ENCODE data around the gene MTA3. TPM values are rescaled to one million over a fixed set of nuclear protein-coding genes. Genes with fewer than 3 reads are reported as not detected.

MTA3 gene
- total RNA-seq, 1 donor from 2014 or later = 39.2 TPM

- DNase-seq (ENCODE audit: low spot score) = no peak
Measured at GRCh38 chr2:42762823-42763804, 194.7 kb downstream of the MTA3 start.

DNA sequence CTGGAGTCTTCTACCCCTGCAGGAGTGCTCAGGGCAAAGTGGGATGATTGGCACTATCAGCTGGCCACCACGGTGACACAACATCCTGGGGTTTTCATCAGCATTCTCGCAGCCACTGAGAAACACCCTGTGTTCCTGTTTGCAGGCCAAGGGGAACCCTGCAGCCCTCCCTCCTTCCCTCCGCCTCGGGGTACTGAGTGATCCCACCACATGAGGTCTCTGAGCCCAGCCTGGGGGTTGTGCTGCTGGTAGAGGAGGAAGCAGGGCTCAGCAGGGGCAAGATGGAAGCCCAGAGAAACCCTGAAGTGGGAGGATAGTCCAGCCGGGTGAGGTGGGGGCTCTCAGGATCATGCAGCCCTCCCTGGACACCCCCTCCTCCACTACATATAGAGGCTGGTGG is 195.7 kb downstream of the MTA3 start, which contains the start of gene OXER1:
Gene OXER1 (minus strand): TSS at position 40 of the 400 bp plus-strand sequence. CDS start 73 bp downstream, outside the sequence.
- DNase-seq (ENCODE audit: low spot score) = no peak

DNA sequence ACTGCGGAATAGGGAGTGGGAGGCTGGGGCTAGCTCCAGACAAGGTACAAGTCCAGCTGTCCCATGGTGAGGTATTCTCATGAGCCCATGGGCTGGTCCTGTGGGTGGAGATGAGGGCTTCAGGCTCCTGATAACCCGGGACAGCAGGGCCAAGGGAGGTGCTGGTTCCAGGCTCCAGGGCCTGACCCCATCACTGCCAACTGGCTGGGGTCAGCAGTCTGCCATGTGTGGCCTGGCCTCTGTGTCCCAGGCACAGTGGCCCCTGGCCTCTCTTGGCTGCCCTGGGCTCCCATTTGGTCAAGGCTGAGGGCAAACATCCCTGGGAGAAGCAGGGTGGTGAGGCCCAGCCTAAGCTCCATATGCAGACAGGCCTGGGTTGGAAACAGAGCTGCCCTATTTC is 196.5 kb downstream of the MTA3 start:
- no peak for DNase-seq (ENCODE audit: low spot score)

- DNase-seq (ENCODE audit: low spot score) = no peak
Measured at GRCh38 chr2:42765686-42766085, 197.3 kb downstream of the MTA3 start.

- no peak for DNase-seq (ENCODE audit: low spot score)
Measured at GRCh38 chr2:42767080-42767898, 198.9 kb downstream of the MTA3 start.

DNA sequence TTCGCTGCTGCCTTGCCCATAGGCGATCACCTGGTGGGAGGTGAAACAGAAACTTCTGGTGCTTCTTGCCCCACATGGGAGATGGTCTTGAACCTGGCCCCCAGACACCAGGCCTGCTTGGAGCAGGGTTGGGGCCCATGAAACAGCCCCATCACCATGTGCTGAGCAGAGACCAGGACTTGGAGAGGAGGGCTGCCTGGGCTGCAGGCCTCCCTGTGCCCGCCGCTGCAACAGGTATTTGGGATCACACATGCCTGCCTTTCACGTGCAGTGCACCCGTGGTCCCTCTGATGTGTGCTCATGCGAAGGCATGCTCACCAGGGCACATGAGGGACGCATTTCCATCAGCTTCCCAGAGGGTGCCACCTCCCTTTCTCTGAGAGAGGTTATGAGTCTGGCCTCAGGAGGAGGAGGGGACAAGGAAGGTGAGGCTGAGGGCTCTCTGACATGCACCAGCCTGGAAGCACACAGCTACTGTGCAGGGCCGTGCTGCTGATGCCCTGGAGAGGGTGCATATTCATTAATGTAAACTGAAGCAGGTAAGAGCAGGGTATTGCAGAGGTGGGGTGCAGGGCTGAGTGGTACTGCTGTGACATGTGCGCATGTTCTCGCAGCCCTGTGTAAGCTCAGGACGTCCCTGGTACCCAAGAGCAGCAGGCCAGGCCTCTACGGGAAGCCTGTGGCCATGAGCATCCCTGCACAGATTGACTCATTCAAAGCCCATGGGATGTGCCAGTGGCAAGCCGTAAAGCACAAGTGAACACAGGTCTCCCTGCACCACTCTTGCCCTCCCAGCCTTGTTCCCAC is 199.7 kb downstream of the MTA3 start:
- no peak for DNase-seq (ENCODE audit: low spot score)

DNA sequence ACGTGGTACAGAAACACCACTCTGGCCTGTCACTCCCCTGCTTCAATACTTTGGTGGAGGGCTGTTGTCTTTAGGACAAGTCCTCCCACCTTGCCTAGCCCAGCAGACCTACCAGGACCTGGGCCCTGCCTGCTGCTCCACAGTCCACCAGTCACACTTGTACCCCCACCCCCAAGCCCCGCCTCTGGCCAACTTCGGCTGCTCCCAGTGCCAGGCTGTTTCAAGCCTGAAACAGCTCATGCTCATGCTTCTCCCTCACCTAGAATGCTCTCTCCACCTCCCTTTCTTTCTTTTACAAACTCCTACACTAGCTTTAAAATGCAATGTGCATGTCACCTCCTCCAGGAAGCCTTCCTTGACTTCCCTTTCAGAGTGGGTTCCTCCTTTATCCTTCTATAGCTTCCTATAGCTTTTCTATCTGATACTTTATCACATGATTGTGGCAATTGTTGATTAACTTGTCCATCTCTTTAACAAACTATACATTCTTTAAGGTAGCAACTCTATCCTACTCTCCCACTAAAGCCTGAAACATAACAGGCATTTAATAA is 200.3 kb downstream of the MTA3 start:
- no peak for DNase-seq (ENCODE audit: low spot score)

- no peak for DNase-seq (ENCODE audit: low spot score)
Measured at GRCh38 chr2:42769583-42770287, 201.3 kb downstream of the MTA3 start.

GRCh38 chr2:42770288-42771131 is 202.1 kb downstream of the MTA3 start:
- DNase-seq (ENCODE audit: low spot score) = no peak

GRCh38 chr2:42771546-42772153 is 203.2 kb downstream of the MTA3 start:
- DNase-seq (ENCODE audit: low spot score) = no peak

- DNase-seq (ENCODE audit: low spot score) = no peak
Measured at GRCh38 chr2:42775186-42775585, 206.8 kb downstream of the MTA3 start.

- DNase-seq (ENCODE audit: low spot score) = no peak
Measured at GRCh38 chr2:42775810-42776209, 207.4 kb downstream of the MTA3 start.

DNA sequence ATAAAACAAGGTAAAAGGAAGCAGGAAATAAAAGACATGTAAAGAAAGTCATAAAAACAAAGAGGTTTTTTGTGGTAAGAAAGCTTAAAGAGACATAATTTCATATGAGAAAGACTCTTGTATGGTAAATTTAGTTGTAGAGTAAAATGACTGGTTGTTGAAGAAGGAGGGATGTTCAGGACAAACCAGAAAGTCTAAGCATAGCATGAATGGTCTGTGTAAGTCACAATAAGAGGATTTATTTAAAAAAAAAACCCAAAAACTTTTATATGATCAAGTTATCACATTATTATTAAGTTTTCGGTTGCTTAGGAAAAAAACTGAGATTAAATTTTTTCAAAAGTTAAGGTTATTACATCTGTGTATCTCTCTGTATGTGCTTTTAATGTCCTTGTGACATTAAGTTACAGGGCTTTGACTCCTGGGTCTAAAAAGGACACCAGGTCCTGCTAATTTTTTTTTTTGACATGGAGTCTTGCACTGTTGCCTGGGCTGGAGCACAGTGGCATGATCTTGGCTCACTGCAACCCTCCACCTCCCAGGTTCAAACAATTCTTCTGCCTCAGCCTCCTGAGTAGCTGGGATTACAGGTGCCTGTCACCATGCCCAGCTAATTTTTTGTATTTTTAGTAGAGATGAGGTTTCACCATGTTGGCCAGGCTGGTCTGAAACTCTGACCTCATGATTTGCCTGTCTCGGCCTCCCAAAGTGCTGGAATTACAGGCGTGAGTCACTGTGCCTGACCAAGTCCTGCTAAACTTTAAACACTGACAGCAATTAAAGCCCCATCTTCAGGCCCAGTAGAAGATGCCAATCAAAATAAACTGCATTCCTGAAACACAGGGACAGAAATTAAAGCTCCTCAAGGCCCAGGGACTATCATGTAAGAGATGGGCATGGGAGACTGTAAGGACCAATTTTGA is 209.7 kb downstream of the MTA3 start:
- DNase-seq (ENCODE audit: low spot score) = no peak

DNA sequence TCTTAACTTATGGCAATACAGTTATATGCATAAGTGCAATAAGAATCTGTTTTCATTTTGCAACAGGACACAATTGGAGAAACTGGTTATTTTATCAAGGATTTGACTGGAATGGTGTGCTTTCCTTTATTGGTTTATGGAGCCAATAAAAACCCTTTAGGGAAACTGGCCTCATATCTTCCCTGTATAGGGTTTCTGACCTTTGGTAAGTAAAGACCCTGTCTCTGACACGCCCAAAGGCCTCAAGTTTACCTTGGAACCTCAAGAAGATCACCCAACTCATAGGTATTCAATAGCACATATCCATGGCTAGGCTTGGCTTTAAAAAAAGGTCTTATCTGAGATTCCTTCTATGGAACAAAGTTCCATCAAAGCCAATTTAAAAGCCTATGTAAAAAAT is 212.7 kb downstream of the MTA3 start:
- DNase-seq (ENCODE audit: low spot score) = no peak

GRCh38 chr2:42783511-42783910 is 215.1 kb downstream of the MTA3 start:
- no peak for DNase-seq (ENCODE audit: low spot score)

- DNase-seq (ENCODE audit: low spot score) = no peak
Measured at GRCh38 chr2:42784204-42784880, 215.9 kb downstream of the MTA3 start.

DNA sequence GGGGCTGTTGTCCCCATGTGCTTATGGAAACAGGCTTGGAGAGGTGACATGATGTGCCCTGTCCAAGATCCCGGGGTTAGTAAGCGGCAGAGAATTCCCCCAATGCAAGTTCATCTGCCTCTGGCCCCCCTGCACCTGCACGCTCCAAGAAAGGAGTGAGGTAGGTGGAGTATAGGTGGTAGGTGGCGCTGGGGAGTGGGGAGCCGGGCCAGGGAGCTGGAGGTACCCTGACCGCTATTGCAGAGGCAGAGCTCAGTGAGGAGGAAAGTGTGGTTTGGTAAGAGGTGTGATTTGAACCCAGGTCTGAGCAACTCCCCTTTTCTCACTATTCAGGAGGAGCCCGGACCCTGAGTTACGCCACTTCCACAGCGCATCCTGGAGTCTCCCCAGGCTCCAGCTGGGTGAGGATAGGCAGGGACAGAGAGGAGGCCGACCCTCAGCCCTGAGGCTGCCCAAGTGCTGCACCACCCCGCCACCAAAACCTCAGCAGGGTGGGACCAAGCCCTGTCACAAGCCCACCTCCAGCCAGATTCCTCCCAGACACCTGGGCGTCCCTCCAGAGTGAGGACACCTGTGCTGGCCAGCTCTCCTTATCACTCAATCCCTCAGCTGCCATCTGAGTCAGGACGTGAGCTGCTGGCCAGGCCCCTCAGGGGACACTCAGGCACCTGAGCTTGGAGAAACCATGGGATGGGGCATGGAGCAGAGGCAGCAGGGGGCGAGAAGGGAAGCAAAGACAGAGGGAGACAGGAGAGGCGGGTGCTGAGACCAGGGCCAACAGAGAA is 218.3 kb downstream of the MTA3 start:
- no peak for DNase-seq (ENCODE audit: low spot score)
